ENCODE results near the gene MMP15.

The MMP15 gene

DNA sequence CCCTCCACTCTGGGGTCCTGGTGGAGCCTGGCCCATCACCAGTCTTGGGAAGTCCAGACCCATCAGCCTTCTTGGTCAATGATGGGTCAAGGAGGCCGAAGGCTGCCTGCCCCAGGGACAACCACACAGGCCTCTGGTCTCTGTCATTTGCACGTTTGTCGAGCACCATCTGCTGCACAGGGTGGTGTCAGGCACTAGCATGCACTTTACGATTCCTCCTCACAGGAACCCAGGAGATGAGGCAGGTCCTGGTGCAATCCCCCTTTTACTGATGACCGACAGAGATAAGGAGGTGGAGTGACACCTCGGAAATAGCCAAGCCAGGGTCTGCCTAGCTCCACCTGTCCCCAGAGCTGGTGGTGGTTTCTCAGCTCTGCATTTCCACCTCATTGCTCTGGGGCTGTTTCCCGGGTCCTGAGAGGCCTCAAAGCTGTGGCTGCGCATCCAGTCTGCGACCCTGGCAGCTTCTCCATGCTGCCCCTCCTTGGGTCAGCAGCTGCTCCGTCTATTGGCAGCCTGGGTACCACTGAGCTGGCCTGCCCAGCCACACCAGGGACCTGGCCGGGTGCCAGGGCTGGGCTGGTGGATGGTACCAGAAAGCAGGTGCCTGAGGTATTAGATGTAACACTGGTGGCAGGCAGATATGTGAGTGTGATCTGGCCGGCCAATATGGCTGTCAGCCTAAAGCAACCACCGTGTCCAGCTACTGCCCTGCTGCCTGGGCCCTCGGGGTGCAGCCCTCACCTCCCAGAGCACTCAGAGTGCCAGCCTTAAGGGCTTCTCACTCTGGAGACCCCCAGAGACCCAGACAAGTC lies 10.0 kb downstream of the MMP15 start:
- no peak for DNase-seq (ENCODE audit: low spot score)

DNA sequence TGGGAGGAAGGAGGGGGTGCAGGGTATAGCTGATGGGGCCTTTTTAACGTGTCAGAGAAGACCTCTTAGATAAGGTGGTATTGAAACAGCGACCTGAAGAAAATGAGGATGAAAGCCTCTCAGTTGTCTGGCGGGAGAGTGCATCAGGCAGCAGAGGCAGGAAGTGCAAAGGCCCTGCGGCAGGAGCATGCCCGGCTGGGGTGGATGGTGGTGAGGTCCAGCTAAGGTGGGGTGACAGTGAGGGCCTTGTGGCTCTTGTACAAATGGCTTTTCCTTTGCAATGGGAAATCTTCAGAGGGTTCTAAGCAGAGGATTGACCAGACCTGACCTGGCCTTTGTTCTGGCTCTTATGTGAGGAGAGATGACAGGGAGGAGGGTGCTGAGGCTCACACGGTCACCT lies 11.4 kb downstream of the MMP15 start:
- no peak for DNase-seq (ENCODE audit: low spot score)

DNA sequence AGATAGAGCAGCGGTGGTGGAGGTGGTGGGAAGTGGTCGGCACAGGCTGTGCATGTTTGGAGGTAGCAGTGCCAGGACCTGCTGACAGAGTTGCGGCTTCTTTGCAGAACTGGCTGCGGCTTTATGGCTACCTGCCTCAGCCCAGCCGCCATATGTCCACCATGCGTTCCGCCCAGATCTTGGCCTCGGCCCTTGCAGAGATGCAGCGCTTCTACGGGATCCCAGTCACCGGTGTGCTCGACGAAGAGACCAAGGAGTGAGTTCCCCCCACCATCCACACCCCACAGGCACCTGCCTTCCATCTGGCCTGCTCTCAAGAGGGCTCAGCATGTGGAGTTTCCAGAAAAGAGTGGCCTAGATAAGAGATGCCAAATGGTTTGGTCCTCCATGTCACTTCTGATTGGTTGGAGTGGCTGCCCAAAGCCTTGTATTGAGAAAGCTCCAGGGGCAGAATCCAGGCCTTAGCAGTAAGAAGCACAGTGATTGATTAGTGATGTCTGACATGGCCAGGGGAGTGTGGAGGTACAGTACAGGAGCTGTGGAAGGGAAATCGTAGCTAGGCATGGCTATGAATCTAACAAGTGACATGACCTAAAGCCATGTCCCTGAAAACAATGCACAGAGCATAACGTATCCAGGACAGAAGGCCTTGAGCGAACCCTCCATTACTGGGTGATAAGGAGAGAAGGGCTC lies 12.0 kb downstream of the MMP15 start:
- DNase-seq (ENCODE audit: low spot score): no peak

DNA sequence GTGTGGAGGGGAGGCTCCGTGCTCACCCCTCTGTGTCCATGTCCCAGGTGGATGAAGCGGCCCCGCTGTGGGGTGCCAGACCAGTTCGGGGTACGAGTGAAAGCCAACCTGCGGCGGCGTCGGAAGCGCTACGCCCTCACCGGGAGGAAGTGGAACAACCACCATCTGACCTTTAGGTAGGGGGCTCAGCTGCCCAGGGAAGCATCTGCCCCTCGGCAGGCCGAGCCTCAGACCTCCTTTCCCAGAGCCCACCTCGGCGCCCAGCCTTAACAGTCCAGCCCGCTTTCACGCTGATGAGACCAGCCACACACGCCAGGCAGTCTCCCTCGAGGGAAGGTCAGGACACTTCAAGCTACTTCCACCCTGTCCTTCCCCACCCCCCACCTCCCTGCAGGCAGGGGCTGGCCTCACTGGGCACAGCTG lies 12.7 kb downstream of the MMP15 start:
- DNase-seq (ENCODE audit: low spot score): no peak

DNA sequence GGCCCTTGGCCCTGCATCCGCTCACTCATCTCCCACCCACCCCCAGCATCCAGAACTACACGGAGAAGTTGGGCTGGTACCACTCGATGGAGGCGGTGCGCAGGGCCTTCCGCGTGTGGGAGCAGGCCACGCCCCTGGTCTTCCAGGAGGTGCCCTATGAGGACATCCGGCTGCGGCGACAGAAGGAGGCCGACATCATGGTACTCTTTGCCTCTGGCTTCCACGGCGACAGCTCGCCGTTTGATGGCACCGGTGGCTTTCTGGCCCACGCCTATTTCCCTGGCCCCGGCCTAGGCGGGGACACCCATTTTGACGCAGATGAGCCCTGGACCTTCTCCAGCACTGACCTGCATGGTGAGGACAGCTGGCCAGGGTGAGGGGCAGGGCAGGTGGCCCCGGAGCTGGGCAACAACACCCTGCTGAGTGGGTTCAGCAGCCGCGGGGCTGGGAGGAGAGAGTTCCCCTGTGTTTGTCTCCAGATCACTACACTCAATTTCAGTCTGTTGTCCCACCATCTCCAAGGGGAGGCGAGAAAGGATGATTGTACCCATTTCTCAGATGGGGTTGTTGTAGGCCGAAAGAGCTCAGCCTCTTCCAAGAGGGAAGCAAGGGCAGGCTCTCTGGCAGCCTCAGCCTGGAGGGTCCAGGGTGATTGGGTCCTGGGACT lies 14.4 kb downstream of the MMP15 start:
- no peak for DNase-seq (ENCODE audit: low spot score)

DNA sequence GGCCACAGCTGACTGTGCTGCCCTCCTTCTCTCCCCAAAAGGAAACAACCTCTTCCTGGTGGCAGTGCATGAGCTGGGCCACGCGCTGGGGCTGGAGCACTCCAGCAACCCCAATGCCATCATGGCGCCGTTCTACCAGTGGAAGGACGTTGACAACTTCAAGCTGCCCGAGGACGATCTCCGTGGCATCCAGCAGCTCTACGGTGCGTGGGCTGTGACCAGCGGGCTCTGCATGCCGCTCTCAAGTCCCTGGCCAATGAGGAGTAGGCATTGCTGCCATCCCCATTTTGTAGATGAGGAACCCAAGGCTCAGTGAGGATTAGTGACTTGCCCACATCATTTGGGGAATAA lies 14.9 kb downstream of the MMP15 start:
- DNase-seq (ENCODE audit: low spot score): no peak

DNA sequence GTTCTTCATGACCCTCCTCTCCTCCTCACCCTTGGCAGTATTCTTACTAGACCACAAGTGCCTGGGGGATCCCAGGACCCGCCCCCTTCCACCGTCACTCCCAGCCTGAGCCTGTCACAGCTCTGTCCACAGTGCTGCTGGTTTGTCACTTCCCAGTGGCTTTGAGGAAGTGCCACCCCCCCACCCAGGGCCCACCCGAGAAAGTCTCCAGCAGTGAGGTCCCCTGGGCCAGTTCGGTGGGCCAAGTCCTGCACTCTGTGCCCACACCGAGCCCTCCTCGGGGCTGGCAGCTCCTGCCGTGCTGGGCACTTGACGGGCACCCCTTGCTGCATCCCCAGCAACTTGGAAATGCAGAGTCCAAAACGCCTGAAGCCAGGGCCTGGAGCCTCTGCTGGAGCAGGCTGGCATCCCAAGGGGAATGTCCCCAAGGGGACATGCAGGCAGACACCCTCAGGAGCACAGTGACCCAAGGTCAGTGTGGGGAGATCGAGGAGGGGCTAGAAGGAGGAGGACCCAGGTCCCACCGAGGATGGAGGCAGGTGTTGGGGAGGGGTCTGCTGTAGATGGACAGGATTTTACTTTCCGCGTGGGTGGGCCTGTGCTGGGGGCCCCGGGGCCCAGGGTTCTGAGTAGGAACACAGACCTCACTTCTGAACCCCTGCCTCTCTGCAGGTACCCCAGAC lies 15.5 kb downstream of the MMP15 start:
- DNase-seq (ENCODE audit: low spot score): no peak

DNA sequence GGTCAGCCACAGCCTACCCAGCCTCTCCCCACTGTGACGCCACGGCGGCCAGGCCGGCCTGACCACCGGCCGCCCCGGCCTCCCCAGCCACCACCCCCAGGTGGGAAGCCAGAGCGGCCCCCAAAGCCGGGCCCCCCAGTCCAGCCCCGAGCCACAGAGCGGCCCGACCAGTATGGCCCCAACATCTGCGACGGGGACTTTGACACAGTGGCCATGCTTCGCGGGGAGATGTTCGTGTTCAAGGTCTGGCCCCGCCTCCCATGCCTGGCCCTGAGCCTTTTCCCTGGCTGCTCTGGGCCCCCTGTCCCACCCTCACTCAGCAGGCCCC lies 16.0 kb downstream of the MMP15 start:
- no peak for DNase-seq (ENCODE audit: low spot score)

DNA sequence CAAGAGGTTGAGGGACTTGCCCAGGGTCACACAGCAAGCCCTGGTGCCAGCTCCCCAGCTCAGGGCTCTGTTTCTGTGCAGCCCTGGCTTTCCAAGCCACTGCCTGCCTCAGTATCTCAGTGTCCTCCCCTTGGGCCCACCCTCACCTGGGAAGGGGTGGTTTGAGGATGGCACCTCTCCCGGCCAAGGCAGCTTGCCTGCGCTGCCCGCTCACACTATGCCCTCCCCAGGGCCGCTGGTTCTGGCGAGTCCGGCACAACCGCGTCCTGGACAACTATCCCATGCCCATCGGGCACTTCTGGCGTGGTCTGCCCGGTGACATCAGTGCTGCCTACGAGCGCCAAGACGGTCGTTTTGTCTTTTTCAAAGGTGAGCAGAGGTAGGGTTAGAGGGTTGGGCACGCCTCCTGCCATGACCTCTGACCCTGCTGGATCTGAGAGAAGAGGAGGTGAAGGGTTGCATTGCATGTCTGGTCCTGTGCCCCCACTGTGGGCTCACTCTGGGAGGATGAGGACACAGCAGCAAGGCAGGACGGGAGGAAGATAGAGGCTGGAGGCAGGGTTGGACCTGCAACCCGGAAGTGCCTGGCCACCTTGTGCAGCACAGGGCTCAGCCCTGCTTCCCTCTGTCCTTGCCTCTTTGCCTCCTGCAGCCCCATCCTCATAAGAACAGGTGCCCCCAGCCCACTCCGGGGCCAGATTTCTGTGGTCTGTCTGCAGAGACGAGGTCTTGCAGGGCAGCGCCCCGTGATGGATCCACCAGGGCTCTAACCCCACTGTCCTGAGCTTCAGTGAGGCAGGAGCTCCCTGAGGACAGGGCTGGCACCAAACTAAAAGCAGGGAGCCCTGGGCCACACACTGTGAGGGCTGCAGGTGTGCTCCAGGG lies 16.7 kb downstream of the MMP15 start:
- no peak for DNase-seq (ENCODE audit: low spot score)

DNA sequence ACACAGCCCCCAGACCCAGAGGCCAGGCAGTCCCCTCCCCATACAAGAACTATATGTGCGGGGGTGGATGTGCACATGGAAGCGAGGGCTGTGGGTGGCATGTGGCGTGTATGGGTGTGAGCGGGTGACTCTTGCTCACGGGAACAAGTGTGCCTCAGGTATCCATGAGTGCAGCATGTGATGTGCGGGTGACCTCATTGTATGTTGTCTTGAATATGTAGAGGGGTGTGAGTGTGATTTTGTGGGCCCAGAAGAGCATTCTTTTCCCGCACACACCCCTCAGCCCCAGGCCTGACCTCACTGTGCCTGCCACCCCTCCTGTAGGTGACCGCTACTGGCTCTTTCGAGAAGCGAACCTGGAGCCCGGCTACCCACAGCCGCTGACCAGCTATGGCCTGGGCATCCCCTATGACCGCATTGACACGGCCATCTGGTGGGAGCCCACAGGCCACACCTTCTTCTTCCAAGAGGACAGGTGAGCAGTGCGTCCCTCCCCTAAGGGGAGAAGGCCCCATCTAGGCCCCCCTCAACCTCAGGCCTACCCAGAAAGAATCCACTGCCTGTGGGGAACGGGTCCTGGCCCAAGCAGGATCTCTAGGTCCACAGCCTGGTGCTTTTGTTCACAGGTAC lies 17.4 kb downstream of the MMP15 start:
- no peak for DNase-seq (ENCODE audit: low spot score)

DNA sequence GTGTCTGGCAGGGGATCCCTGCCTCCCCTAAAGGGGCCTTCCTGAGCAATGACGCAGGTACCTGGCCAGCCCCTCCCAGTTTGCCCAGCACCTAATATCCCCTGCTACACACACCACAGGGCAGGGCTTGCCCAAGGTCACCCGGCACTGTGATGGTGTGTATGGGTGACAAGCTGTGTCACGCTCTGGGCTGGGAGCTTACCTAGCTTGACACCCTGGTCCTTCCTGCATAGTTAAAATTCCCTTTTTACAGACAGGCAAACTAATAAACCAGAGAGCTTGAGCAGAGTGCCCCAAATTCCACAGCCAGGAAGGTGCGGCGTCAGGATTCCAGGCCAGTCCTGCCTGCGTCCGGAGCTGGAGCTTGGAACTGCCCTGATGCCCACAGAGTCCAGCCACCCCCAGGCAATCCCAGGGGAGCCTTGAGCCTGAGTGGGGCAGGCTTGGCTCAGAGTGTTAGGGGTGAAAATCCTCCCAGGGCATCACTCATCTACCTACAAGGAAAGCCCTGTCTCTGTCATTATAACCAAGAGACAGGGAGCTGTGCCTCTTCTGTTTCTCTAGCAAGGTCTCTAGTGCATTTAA lies 18.1 kb downstream of the MMP15 start:
- DNase-seq (ENCODE audit: low spot score): no peak

DNA sequence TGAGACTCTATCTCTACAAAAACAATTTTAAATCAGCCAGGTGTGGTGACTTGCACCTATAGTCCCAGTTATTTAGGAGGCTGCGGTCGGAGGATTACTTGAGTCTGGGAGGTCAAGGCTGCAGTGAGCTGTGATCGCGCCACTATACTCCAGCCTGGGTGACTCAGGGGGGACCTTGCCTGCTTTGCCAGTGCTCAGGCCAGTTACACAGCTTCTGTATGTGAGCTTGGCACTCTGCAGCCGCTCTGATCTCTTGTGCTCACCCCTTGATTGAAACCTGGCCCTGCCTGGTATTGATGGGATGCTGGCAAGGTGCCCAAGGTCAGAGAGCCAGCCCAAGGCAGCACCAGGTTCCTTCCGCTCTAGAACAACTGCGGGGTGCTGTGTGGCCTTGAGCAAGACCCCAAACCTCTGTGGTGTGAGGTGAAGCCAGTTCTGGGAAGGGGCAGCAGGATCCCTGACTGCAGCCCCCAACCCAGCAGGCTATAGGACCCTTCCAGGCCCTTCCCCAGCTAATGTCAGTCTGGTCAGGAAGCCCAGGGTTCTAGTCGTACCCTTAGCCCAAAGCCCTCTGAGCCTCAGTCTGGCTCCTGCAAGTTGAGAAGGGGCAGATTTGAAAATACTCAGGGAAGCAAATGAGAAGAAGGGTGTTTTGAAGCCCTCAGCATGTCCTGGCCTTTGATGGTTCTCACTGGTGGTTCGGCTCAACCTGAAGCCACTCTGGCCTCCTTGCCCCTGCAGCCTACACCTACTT lies 18.9 kb downstream of the MMP15 start:
- DNase-seq (ENCODE audit: low spot score): no peak

DNA sequence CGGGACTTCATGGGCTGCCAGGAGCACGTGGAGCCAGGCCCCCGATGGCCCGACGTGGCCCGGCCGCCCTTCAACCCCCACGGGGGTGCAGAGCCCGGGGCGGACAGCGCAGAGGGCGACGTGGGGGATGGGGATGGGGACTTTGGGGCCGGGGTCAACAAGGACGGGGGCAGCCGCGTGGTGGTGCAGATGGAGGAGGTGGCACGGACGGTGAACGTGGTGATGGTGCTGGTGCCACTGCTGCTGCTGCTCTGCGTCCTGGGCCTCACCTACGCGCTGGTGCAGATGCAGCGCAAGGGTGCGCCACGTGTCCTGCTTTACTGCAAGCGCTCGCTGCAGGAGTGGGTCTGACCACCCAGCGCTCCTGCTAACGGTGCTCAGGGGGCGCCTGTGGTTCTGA lies 19.5 kb downstream of the MMP15 start:
- no peak for DNase-seq (ENCODE audit: low spot score)

DNA sequence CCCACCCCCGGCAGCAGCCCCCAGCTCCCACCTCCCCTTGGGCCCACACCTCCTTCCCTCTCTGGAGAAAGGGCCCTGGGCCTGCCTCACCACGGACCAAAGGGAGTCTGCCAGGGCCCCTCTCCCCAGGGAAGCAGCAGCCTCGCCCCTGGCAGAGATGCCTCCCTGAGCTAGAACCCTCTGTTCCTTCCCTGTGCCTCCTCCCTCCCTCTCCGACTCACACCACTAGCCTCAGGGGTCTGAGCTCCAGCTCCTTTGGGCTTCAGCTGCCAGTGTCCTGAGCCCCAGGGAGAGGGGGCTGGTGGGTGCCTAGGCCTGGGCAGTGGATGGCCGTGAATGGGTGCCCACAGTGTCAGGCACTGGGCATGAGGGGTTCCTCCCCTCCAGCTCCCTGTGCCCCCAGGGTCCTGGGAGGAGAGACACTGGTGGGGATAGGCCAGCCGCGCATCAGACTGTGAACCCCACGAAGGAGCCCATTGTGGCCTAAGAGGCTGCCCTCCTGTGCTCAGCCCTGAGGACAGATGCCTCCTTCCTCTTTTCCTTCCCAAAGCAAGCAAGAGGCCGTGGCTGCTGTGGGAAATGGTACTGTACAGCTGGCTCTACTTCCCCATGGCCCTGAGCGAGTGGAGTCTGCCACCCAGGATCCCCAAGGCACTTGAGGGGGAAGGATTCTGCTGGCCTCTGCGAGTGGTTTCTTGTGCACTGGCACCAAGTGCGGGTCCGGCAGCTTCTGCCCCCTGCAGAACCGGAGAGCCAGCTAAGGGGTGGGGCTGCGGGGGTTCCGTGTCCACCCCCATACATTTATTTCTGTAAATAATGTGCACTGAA lies 20.7 kb downstream of the MMP15 start:
- no peak for DNase-seq (ENCODE audit: low spot score)

DNA sequence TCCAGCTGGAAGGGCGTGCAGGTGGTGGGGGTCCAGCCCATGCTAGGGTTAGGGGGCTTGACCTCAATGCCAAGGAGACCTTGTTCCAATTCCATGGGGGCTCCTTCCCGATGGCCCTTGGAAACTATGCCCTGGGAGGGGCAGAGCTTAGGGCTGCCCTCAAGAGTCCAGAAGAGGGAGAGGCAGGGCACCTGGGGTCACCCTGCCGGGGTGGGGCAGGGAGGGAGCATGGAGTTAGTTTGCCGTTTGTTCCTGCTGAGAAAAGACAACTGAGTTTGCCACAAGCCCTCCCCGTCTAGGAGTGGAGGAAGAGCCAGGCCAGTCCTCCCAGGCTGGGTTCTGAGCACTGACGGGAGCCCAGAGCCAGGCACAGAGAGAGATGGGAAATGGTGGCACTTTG lies 21.4 kb downstream of the MMP15 start:
- no peak for DNase-seq (ENCODE audit: low spot score)

DNA sequence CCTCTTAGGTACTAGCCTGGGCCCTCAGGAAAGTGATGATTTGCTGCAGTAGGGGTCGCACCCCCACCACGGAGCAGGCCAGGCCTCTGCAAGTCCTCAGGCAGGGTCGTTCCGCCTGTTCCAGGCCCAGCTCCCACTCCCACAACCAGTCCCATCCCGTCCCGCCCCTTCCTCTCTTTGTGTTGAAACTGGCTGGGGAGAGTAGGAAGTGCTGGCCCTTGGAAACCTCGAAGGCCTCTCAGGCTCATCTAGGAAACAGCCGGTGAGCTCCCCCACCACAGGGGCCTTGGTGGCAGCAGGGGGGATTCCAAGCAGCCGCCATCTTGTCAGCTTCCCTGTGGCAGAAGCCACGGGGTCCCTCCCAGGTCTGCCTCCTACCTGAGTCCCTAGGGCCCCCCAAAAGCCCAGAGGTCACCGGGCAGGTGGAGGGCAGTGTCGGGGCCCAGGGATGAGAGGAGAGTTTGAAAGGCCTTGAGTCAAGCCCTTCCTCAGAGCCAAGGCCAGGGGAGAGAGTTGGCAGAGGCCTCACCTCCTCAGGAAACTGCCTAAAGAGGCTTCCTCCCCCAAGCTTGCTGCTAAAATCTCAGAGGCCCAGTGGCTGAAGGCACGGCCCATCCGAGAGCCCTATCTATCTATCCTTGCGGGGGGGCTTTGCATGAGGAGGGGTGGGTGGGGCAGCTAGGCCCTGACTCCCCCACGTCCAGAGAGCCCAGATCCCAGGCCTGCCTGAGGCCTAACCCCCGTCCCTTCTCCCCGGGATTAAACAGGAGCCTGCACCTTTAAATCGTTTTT lies 22.2 kb downstream of the MMP15 start:
- DNase-seq (ENCODE audit: low spot score): no peak

DNA sequence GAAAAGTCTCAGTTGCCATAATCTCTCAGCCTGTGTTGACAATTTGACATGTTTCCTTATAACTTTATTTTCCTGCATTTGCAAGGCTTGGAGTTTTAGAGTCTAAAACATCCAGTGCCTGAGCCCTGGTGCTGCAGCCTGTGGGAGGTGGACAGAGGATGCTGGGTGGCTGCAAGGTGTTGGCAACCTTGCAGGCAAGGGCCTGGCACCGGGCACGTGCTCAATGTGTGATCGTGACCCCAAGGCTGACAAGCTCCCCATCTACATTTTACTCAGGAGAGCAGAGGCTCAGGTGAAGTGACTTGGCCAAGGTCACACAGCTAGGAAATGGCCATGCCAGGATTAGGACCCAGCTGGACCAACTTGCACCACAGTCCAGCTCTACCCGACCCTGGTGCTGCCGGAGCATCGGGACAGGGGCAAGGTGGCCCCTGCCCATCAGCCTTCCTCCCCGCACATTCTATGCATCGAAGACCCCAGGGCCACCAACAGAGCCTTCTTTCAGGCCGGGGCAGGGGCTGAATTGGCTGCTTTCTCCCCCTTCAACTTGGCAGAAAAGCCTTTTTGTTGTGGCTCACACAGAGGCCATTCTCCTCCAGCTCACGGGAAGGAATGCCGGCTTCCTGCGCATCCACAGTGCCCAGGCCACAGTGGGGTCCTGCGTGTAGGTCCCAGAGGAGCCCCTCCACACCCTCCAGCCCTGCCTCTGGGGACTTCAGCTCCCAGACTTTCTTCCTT lies 23.1 kb downstream of the MMP15 start:
- DNase-seq (ENCODE audit: low spot score): no peak
